HUES64 (cell line): ENCODE data around the gene RARB.

Source experiments
- H3K27ac ChIP-seq: 2 replicates; pipeline ENCODE4 v1.7.0; 2013; ENCODE audit warnings: low read depth, low read length, inconsistent platforms
- H3K27me3 ChIP-seq: 2 replicates; pipeline ENCODE4 v1.6.1; 2013; ENCODE audit warnings: mild to moderate bottlenecking, low read length; ENCODE audit not compliant: insufficient read depth
- H3K36me3 ChIP-seq: 2 replicates; pipeline ENCODE4 v1.6.1; 2013; ENCODE audit warnings: mild to moderate bottlenecking, low read length; ENCODE audit not compliant: insufficient read depth
- H3K4me1 ChIP-seq: 2 replicates; pipeline ENCODE4 v1.6.1; 2013; ENCODE audit warnings: mild to moderate bottlenecking, low read length, moderate library complexity; ENCODE audit not compliant: insufficient read depth
- H3K4me3 ChIP-seq: 2 replicates; pipeline ENCODE4 v1.5.1; 2013; ENCODE audit warnings: mild to moderate bottlenecking, low read length, moderate library complexity
- H3K9ac ChIP-seq: 2 replicates; pipeline ENCODE4 v1.6.1; 2013; ENCODE audit warnings: mild to moderate bottlenecking, low read depth, low read length
- H3K9me3 ChIP-seq: 2 replicates; pipeline ENCODE4 v1.6.1; 2013; ENCODE audit warnings: low read depth, low read length; ENCODE audit not compliant: insufficient read depth
- WGBS: fragments of 150-250, 120-280 bp; methylation state at CpG from one replicate; pipeline ENCODE4 v1.1.7; 2013; ENCODE audit warnings: missing lambda C conversion rate; 5-methylcytosine and 5-hydroxymethylcytosine counted together

Gene RARB

GRCh38 chr3:25533399-25533798 is 105.3 kb downstream of the RARB start:
- Histone ChIP-seq H3K27me3 (no peaks in the 10 kb centered on the region), H3K36me3 (no peaks in the 10 kb centered on the region), H3K27ac (no peak overlapping the region), H3K9ac (no peak overlapping the region), H3K4me1 (no peaks in the 10 kb centered on the region), H3K9me3 (peaks cover 3% of the 10 kb centered on the region; the same call in 1 of the 2 replicates), H3K4me3 (no peak overlapping the region)
- WGBS = 100% methylated on average over 2 of the region's 2 CpGs

- Histone ChIP-seq H3K9ac (no peak overlapping the region), H3K36me3 (no peaks in the 10 kb centered on the region), H3K27me3 (no peaks in the 10 kb centered on the region), H3K4me3 (no peak overlapping the region), H3K9me3 (peaks cover 3% of the 10 kb centered on the region; the same call in 1 of the 2 replicates), H3K4me1 (no peaks in the 10 kb centered on the region), H3K27ac (no peak overlapping the region)
- no CpG with 5 or more reads among the region's 1 CpG for WGBS
These were observed 105.9 kb downstream of the RARB start for GRCh38 chr3:25534007-25534406.

- Histone ChIP-seq H3K9me3 (no peaks in the 10 kb centered on the region), H3K36me3 (no peaks in the 10 kb centered on the region), H3K27me3 (no peaks in the 10 kb centered on the region), H3K4me1 (no peaks in the 10 kb centered on the region), H3K9ac (no peak overlapping the region), H3K4me3 (no peak overlapping the region), H3K27ac (no peak overlapping the region)
- 90% methylated on average over 6 of the region's 7 CpGs for WGBS
These were observed 108.7 kb downstream of the RARB start for GRCh38 chr3:25536521-25537391.

- WGBS = 96% methylated on average over 3 of the region's 3 CpGs
- H3K4me3 ChIP-seq = no peak overlapping the region
- no peaks in the 10 kb centered on the region for H3K36me3 ChIP-seq
- H3K27ac ChIP-seq = no peak overlapping the region
- no peaks in the 10 kb centered on the region for H3K27me3 ChIP-seq
- no peak overlapping the region for H3K9ac ChIP-seq
- H3K4me1 ChIP-seq = no peaks in the 10 kb centered on the region
- H3K9me3 ChIP-seq = no peaks in the 10 kb centered on the region
These were observed 109.5 kb downstream of the RARB start for GRCh38 chr3:25537516-25537915.

GRCh38 chr3:25540273-25540672 is 112.2 kb downstream of the RARB start:
- 91% methylated on average over 5 of the region's 5 CpGs for WGBS
- no peaks in the 10 kb centered on the region for H3K9me3 ChIP-seq
- no peak overlapping the region for H3K9ac ChIP-seq
- H3K4me1 ChIP-seq = no peaks in the 10 kb centered on the region
- H3K27ac ChIP-seq = no peak overlapping the region
- H3K27me3 ChIP-seq = no peaks in the 10 kb centered on the region
- no peaks in the 10 kb centered on the region for H3K36me3 ChIP-seq
- no peak overlapping the region for H3K4me3 ChIP-seq

GRCh38 chr3:25542492-25543039 is 114.5 kb downstream of the RARB start:
- no peaks in the 10 kb centered on the region for H3K4me1 ChIP-seq
- H3K27ac ChIP-seq = no peak overlapping the region
- no peaks in the 10 kb centered on the region for H3K27me3 ChIP-seq
- no peaks in the 10 kb centered on the region for H3K9me3 ChIP-seq
- H3K36me3 ChIP-seq = no peaks in the 10 kb centered on the region
- no peak overlapping the region for H3K4me3 ChIP-seq
- no peak overlapping the region for H3K9ac ChIP-seq
- WGBS = 100% methylated on average over 1 of the region's 1 CpG

GRCh38 chr3:25547103-25547502 is 119.0 kb downstream of the RARB start:
- no peaks in the 10 kb centered on the region for H3K4me1 ChIP-seq
- 95% methylated on average over 1 of the region's 1 CpG for WGBS
- H3K9me3 ChIP-seq = 0 out of 2 replicates have a peak, but pooled peaks cover 2% of the 10 kb centered on the region
- H3K27ac ChIP-seq = no peak overlapping the region
- no peak overlapping the region for H3K4me3 ChIP-seq
- no peak overlapping the region for H3K9ac ChIP-seq
- no peaks in the 10 kb centered on the region for H3K36me3 ChIP-seq
- H3K27me3 ChIP-seq = no peaks in the 10 kb centered on the region

- Histone ChIP-seq H3K27me3 (no peaks in the 10 kb centered on the region), H3K4me1 (no peaks in the 10 kb centered on the region), H3K9me3 (0 out of 2 replicates have a peak, but pooled peaks cover 2% of the 10 kb centered on the region), H3K36me3 (no peaks in the 10 kb centered on the region), H3K9ac (no peak overlapping the region), H3K27ac (no peak overlapping the region), H3K4me3 (no peak overlapping the region)
- 100% methylated on average over 1 of the region's 1 CpG for WGBS
These were observed 120.0 kb downstream of the RARB start for GRCh38 chr3:25547943-25548674.

- no peaks in the 10 kb centered on the region for H3K36me3 ChIP-seq
- H3K9ac ChIP-seq = no peak overlapping the region
- no peaks in the 10 kb centered on the region for H3K27me3 ChIP-seq
- 96% methylated on average over 2 of the region's 2 CpGs for WGBS
- H3K4me1 ChIP-seq = no peaks in the 10 kb centered on the region
- H3K27ac ChIP-seq = no peak overlapping the region
- no peak overlapping the region for H3K4me3 ChIP-seq
- 0 out of 2 replicates have a peak, but pooled peaks cover 2% of the 10 kb centered on the region for H3K9me3 ChIP-seq
These were observed 120.8 kb downstream of the RARB start for GRCh38 chr3:25548836-25549235.

- 87% methylated on average over 3 of the region's 3 CpGs for WGBS
- Histone ChIP-seq H3K9ac (no peak overlapping the region), H3K4me1 (no peaks in the 10 kb centered on the region), H3K27me3 (no peaks in the 10 kb centered on the region), H3K27ac (no peak overlapping the region), H3K36me3 (no peaks in the 10 kb centered on the region), H3K9me3 (0 out of 2 replicates have a peak, but pooled peaks cover 2% of the 10 kb centered on the region), H3K4me3 (no peak overlapping the region)
These were observed 124.2 kb downstream of the RARB start for GRCh38 chr3:25552251-25552650.

GRCh38 chr3:25554376-25554775 is 126.3 kb downstream of the RARB start:
- H3K27me3 ChIP-seq = no peaks in the 10 kb centered on the region
- no peaks in the 10 kb centered on the region for H3K36me3 ChIP-seq
- H3K27ac ChIP-seq = no peak overlapping the region
- H3K9ac ChIP-seq = no peak overlapping the region
- H3K4me3 ChIP-seq = no peak overlapping the region
- H3K4me1 ChIP-seq = no peaks in the 10 kb centered on the region
- H3K9me3 ChIP-seq = 0 out of 2 replicates have a peak, but pooled peaks cover 2% of the 10 kb centered on the region
- 91% methylated on average over 7 of the region's 7 CpGs for WGBS
